GM23248 (cell line): Measurements from ENCODE around the gene GRB10. TPM values are rescaled to one million over a fixed set of nuclear protein-coding genes. Genes with fewer than 3 reads are reported as not detected.

Experiments used
- DNase-seq: peaks from one replicate; pipeline ENCODE4 v3.0.0-alpha.2; 2015
- H2AFZ ChIP-seq: fragments of 200-600 bp; sonication (generic); 2 replicates; pipeline ENCODE4 v1.6.1; 2016; ENCODE audit warnings: antibody characterized with exemption
- H3F3A ChIP-seq: fragments of 200-600 bp; sonication (generic); 2 replicates; pipeline ENCODE4 v1.6.1; 2016; ENCODE audit warnings: mild to moderate bottlenecking, antibody characterized with exemption, mixed run types; ENCODE audit not compliant: insufficient read depth
- H3K27ac ChIP-seq: fragments of 200-600 bp; sonication (generic); 2 replicates; pipeline ENCODE4 v1.5.1; 2016; ENCODE audit warnings: mild to moderate bottlenecking
- H3K27me3 ChIP-seq: fragments of 200-600 bp; sonication (generic); replicated peaks from 2 replicates; pipeline ENCODE4 v1.6.1; 2016; ENCODE audit warnings: mild to moderate bottlenecking; ENCODE audit not compliant: insufficient read depth
- H3K36me3 ChIP-seq: fragments of 200-600 bp; sonication (generic); 2 replicates; pipeline ENCODE4 v1.6.1; 2016; ENCODE audit warnings: low read depth, mild to moderate bottlenecking
- H3K4me1 ChIP-seq: fragments of 200-600 bp; sonication (generic); 2 replicates; pipeline ENCODE4 v1.6.1; 2016; ENCODE audit warnings: mild to moderate bottlenecking; ENCODE audit not compliant: insufficient read depth
- H3K4me2 ChIP-seq: fragments of 200-600 bp; sonication (generic); one replicate; pipeline ENCODE4 v1.6.1; 2016; ENCODE audit warnings: mild to moderate bottlenecking; ENCODE audit not compliant: unreplicated experiment
- H3K4me3 ChIP-seq: fragments of 200-600 bp; sonication (generic); 2 replicates; pipeline ENCODE4 v1.5.1; 2016; ENCODE audit warnings: mild to moderate bottlenecking
- H3K79me2 ChIP-seq: fragments of 200-600 bp; sonication (generic); 2 replicates; pipeline ENCODE4 v1.6.1; 2016; ENCODE audit warnings: mild to moderate bottlenecking; ENCODE audit not compliant: insufficient read depth
- H3K9ac ChIP-seq: fragments of 200-600 bp; sonication (generic); 2 replicates; pipeline ENCODE4 v1.6.1; 2016; ENCODE audit warnings: mild to moderate bottlenecking
- H3K9me2 ChIP-seq: fragments of 200-600 bp; sonication (generic); 2 replicates; pipeline ENCODE4 v1.6.1; 2016; ENCODE audit warnings: mixed run types, mild to moderate bottlenecking, moderate library complexity; ENCODE audit not compliant: insufficient read depth
- H3K9me3 ChIP-seq: fragments of 200-600 bp; sonication (generic); one replicate; pipeline ENCODE4 v1.6.1; 2017; ENCODE audit warnings: low read depth
- H4K20me1 ChIP-seq: fragments of 200-600 bp; sonication (generic); 2 replicates; pipeline ENCODE4 v1.6.0; 2016; ENCODE audit not compliant: insufficient read depth
- EZH2 ChIP-seq: fragments of 200-600 bp; sonication (generic); IDR thresholded peaks from 2 replicates; pipeline ENCODE4 v1.6.1; 2018; ENCODE audit warnings: antibody characterized with exemption, mild to moderate bottlenecking; ENCODE audit not compliant: insufficient read depth, poor library complexity, severe bottlenecking
- EZH2phosphoT487 ChIP-seq: fragments of 200-600 bp; sonication (generic); IDR thresholded peaks from 2 replicates; pipeline ENCODE4 v1.6.1; 2018; ENCODE audit warnings: antibody characterized with exemption, moderate library complexity, mild to moderate bottlenecking, low read depth; ENCODE audit not compliant: insufficient read depth
- WGBS, 2 experiments: methylation state at CpG; one replicate each; pipeline ENCODE4 v1.1.6; 2015 to 2017; ENCODE audit warnings: low lambda C conversion rate in 2 of 2, low coverage in 1 of 2; ENCODE audit errors: missing lambda C conversion rate in 2 of 2; 5-methylcytosine and 5-hydroxymethylcytosine counted together
- in situ Hi-C: fragments of 300-500 bp; cut with MboI; formaldehyde crosslinking; loops from 2 replicates; pipeline ENCODE4 v1.15.0; 2020
- polyA plus RNA-seq: library from polyadenylated mRNA; unstranded; fragments of >200 nt; fragmentation: Nextera tagmentation; extraction: Ambion mirVana; gene quantifications from 2 replicates; pipeline ENCODE4 v1.2.1, GENCODE V29; 2016
- total RNA-seq: library from RNA; depleted of rRNA; stranded (reverse); fragments of >200 nt; shearing (Covaris generic); gene quantifications from 2 replicates; pipeline ENCODE4 v1.2.3, GENCODE V29; 2014

GRB10 gene
- total and polyA plus RNA-seq, 2 experiments from 2014 or later, result 12.9 to 25.9 TPM

DNA sequence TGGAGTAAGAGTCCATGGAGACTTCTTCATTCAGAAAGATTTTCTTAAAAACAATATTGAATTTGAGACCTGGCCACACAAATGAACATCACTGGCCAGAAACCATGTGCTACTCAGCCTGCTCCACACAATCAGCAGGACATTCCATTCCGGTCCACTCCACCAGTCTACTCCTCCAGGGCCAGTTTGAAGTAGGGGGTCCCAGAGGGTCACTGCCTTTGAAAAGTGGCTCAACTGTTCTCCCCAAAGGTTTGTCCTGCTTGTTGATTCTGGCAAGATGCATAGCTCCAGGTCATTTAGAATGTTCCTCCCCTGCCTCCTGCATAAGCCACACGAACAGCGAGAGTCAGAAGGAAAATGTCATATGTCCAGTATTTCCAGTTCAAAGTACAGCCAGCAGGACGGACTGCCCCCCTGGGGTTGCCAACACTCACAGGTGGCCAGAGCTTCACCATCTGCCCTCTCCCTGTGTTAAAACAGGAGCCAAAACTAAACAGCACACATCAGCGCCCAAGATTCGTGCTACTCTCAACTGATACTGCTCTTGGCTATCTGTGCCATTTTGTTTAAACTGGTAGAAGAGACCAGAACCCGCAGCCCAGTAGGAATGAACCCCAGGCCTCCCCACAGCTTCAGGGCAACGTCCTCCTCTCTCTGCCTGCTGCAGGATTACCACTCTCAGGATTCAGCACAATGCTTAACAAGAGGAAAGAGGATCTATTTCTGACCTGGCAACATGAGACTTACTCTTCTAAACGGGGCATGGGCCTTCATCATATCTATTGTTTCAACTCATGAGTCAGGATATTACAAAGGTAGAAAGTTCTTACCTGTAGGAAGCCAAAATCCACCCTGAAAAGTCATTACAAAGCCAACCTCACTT is 11.3 kb downstream of the GRB10 start:
- Histone ChIP-seq H3K27me3 (no peaks in the 10 kb centered on the region), H3K4me3 (no peak overlapping the region), H3F3A (no peaks in the 10 kb centered on the region), H3K27ac (no peak overlapping the region), H3K9me2 (no peaks in the 10 kb centered on the region), H3K79me2 (peaks cover 98% of the 10 kb centered on the region), H3K4me1 (no peaks in the 10 kb centered on the region), H3K4me2 (no peak overlapping the region), H3K9ac (no peak overlapping the region), H3K36me3 (no peaks in the 10 kb centered on the region), H2AFZ (no peak overlapping the region), H3K9me3 (no peaks in the 10 kb centered on the region), H4K20me1 (peaks cover 21% of the 10 kb centered on the region)
- TF ChIP-seq EZH2phosphoT487 (no peak), EZH2 (no peak)
- DNase-seq, result no peak
- in situ Hi-C loops, result no loop called here
- WGBS, 2 experiments, result 85 to 87% methylated on average over 9 of the region's 9 CpGs

DNA sequence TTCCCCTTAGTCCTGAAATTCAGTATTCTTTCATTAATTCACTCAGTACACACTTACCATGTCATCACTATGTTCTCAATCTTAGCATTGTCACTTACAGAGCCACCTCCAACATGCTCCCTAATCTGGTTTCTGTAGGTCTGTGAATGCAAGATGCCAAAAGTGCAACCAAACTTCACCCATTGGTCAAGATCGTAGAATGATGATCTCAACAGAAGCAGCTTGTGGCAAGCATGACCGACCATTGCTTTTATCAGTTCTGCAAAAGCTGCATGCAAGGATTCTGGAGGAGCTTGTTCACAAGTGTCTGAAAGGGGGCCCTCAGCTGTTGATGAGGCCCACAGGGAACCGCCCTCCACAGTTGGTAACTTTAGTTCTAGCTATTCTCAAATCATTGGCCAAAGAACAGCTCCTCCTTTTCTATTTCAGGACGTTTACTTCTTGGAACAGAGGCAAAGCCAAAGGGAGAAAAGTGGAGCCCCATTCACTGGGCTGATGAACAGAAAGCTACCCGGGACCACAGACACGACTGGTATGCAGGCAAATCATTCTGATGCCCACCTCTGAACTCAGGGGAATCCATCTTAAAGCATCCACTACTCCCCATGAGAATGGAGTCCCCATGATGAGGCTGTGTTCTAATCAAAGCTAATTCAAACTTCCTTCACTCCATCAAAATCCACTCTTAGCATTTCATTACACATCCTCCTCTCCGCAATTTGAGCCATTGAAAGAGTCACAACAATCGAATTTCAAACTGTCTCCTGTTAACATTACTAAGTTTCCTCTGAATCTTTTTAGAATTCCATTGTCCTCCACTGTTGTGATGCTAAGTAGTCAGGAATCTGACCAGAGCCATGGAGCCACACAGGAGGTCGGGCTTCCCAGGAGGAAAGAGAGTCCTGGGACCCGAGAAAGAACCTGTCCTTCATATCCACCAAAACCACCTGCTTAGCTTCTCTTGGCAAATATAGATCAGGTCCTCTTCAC is 13.9 kb downstream of the GRB10 start:
- Histone ChIP-seq H4K20me1 (peaks cover 18% of the 10 kb centered on the region), H3K36me3 (no peaks in the 10 kb centered on the region), H3K4me1 (no peaks in the 10 kb centered on the region), H3K27me3 (no peaks in the 10 kb centered on the region), H3K9ac (no peak overlapping the region), H3K27ac (no peak overlapping the region), H3K4me3 (no peak overlapping the region), H3K9me2 (no peaks in the 10 kb centered on the region), H3K9me3 (no peaks in the 10 kb centered on the region), H2AFZ (no peak overlapping the region), H3K4me2 (no peak overlapping the region), H3K79me2 (peaks cover 98% of the 10 kb centered on the region), H3F3A (no peaks in the 10 kb centered on the region)
- DNase-seq, result no peak
- TF ChIP-seq EZH2 (no peak), EZH2phosphoT487 (no peak)
- 81 to 84% methylated on average over 10 of the region's 10 CpGs for WGBS, 2 experiments
- in situ Hi-C loops, result no loop called here

DNA sequence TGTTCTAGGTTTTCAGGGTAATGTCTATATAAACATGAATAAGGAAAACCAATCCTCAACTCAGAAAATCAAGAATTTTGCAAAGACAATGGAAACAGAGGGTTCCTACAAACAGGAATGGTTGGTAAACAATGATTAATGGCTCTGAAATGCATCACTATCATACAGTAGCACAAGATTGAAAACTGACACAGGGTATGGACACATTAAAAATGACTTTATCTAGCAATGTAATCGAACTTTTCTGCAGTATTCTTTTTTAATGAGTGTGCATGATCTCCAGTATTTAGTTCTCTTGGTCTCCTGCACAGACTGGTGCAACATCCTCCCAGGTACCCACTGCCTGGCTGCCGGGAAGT is 15.9 kb downstream of the GRB10 start:
- H3K27ac ChIP-seq, result no peak overlapping the region
- H3K9me2 ChIP-seq, result no peaks in the 10 kb centered on the region
- H3K9me3 ChIP-seq, result no peaks in the 10 kb centered on the region
- no peak overlapping the region for H3K4me3 ChIP-seq
- WGBS, 2 experiments, result 50% methylated on average over 2 of the region's 2 CpGs
- no peak overlapping the region for H3K9ac ChIP-seq
- no peak overlapping the region for H3K4me2 ChIP-seq
- H4K20me1 ChIP-seq, result peaks cover 10% of the 10 kb centered on the region
- in situ Hi-C loops, result no loop called here
- H3F3A ChIP-seq, result no peaks in the 10 kb centered on the region
- H3K4me1 ChIP-seq, result no peaks in the 10 kb centered on the region
- DNase-seq, result no peak
- peaks cover 100% of the 10 kb centered on the region for H3K79me2 ChIP-seq
- no peak for TF ChIP-seq EZH2phosphoT487
- no peak for TF ChIP-seq EZH2
- H3K27me3 ChIP-seq, result no peaks in the 10 kb centered on the region
- no peaks in the 10 kb centered on the region for H3K36me3 ChIP-seq
- no peak overlapping the region for H2AFZ ChIP-seq

DNA sequence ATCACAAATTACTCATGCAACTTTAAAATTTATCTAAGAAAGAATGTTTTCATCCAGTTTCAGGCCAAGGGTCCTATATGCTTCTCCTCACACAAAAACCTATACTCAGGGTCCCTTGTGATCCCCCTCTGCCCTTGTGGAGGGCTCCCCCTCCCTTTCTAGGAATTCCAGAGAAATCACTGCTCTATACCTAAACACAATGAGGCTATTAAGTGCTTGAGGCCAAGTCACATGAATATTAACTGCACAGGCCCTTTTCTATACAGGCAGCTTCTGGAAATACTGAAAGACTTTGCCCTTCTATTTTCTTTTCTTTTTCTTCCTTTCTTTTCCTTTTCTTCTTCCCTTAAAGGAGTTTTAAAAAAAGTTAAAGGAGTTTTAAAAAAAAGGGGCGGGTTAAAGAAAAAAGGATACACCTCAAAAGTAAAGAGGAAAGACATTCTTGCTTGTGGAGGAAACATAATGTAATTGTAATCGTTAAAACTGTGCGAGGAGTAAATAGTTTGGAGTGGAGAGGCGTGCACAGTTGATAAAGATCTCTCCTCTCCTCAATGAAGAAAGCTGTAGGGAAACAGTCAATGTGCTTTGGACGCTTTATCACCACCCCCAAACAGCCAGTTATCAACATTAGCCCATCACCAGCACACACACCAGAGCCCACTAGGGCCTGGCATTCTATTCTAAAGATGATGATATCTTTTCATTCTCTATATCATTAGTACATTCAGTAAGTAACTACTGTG is 16.4 kb downstream of the GRB10 start:
- DNase-seq, result no peak
- H3F3A ChIP-seq, result no peaks in the 10 kb centered on the region
- H3K9ac ChIP-seq, result no peak overlapping the region
- no peak overlapping the region for H3K4me3 ChIP-seq
- H3K9me3 ChIP-seq, result no peaks in the 10 kb centered on the region
- H2AFZ ChIP-seq, result no peak overlapping the region
- H3K36me3 ChIP-seq, result no peaks in the 10 kb centered on the region
- no peak for TF ChIP-seq EZH2phosphoT487
- TF ChIP-seq EZH2, result no peak
- H3K27ac ChIP-seq, result no peak overlapping the region
- in situ Hi-C loops, result no loop called here
- H3K79me2 ChIP-seq, result peaks cover 100% of the 10 kb centered on the region
- no peak overlapping the region for H3K4me2 ChIP-seq
- H3K4me1 ChIP-seq, result no peaks in the 10 kb centered on the region
- H3K27me3 ChIP-seq, result no peaks in the 10 kb centered on the region
- 92 to 95% methylated on average over 5 of the region's 5 CpGs for WGBS, 2 experiments
- peaks cover 10% of the 10 kb centered on the region for H4K20me1 ChIP-seq
- H3K9me2 ChIP-seq, result no peaks in the 10 kb centered on the region
